ENCODE data around the gene PCSK6. TPM values are rescaled to one million over a fixed set of nuclear protein-coding genes. Genes with fewer than 3 reads are reported as not detected.
"Not testable (repeated sequence)": the region's sequence is repeated elsewhere in the genome, so short reads cannot be mapped to it uniquely, and the experiment has no call there.

Gene PCSK6
- total RNA-seq, 5 donors from 2014 or later (not counting 1 experiment from before 2014, with no cell fraction given) = 0.16 to 2.2 (median 1.3) TPM

DNA sequence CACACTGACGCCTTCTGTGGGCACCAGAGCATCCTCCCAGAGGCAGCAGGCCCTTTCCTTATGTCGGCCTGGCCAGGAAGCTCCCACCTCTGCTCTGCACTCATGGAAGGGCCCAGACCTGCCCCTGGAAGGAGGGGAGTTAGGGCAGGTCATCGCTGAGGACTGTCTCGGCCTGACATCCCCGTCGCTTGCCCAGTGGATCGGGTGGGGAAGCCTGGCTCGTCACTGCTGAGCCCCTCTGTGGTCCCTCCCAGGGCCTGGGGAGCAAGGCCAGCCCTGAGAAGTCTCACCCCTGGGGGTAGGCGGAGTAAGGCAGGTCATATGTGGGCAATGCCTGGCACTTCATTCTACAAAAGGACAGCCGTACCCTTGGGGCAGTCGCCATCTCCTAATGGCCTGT lies 131.6 kb downstream of the PCSK6 start:
- ChIA-PET POLR2A (no interaction called here), CTCF (no interaction called here)
- no peaks in the 10 kb centered on the region for H3K36me3 Mint-ChIP-seq
- Histone ChIP-seq H3K4me3 (ENCODE audit: control insufficient read depth in 1 of 2, extremely low read depth in 1 of 2, low read length in 1 of 2) (no peak overlapping the region), H3K27me3 (replicated peaks in 1 of 2; ENCODE audit: control insufficient read depth in 2 of 2, extremely low read depth in 1 of 2, insufficient read depth in 2 of 2, low read length in 1 of 2) (peaks cover 0 to 31% of the 10 kb centered on the region in 2 experiments), H3K36me3 (ENCODE audit: control insufficient read depth in 2 of 2, extremely low read depth in 1 of 2, insufficient read depth in 1 of 2, low read length in 1 of 2) (no peaks in the 10 kb centered on the region), H3K27ac (ENCODE audit: low read length) (no peak overlapping the region), H3K4me1 (ENCODE audit: control insufficient read depth in 1 of 2, extremely low read depth in 1 of 2, insufficient read depth in 2 of 2, low read length in 2 of 2) (no peaks in the 10 kb centered on the region), H3K9me3 (no peaks in the 10 kb centered on the region)
- WGBS (ENCODE audit: insufficient coverage) = 82% methylated on average over 8 of the region's 11 CpGs
- H3K27ac Mint-ChIP-seq = no peak overlapping the region
- peaks cover 0 to 1% (median 0%) of the 10 kb centered on the region in 3 donors for H3K4me1 Mint-ChIP-seq
- H3K27me3 Mint-ChIP-seq = peaks cover 14 to 21% of the 10 kb centered on the region in 2 donors
- ATAC-seq (replicated peaks in 1 of 4) = no peak
- H3K9me3 Mint-ChIP-seq = no peaks in the 10 kb centered on the region
- DNase-seq = no peak
- no peak overlapping the region for H3K4me3 Mint-ChIP-seq

DNA sequence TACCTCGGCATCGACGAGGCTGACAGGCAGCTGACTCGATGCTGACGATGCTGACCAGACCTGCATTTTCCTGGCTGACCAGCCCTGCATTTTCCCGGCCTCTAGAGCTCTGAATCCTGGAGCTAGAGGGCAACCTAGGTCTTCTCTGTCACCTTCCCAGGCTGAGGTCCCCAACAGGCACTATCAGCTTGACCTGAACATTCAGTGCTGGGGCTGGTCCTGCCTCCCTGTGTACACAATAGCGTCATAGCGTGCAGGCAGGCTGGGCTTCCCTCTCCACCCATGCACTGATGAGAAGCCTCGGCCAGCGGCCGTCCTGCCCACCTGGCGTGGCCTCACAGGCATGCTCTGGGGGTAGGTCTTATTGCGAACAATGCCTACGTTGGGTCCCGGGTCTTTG lies 132.2 kb downstream of the PCSK6 start:
- H3K27me3 Mint-ChIP-seq = peaks cover 15 to 23% of the 10 kb centered on the region in 2 donors
- POLR2A ChIA-PET = no interaction called here
- ATAC-seq (replicated peaks in 1 of 4) = no peak

DNA sequence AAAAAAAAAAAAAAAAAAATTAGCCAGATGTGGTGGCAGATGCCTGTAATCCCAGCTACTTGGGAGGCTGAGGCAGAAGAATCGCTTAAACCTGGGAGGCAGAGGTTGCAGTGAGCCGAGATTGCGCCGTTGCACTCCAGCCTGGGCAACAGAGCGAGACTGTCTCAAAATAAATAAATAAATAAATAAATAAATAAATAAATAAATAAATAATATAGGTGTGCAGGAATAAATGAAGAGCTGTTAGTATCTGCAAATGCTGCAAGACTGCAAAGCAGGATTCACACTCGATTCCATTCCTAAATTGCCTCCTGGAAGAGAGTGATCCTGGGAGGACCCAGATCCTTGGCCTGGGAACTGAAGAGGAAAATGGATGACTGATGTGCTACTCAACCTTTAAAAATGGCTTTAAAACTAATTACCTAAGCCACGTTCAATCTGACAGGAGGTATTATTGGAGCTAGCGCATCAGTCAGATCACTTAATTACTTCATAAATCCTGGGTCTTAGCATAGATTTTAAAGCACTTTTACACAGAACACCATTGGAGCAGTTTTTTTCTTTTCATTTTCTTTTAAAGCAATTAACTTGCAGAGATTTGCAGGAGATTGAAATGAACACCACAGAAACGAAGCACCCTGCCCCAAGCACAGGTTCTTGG lies 132.9 kb downstream of the PCSK6 start:
- ATAC-seq (replicated peaks in 1 of 4); DNase-seq; H3K9me3 Mint-ChIP-seq; H3K27ac Mint-ChIP-seq; CTCF ChIA-PET; H3K36me3 Mint-ChIP-seq; H3K9me3 ChIP-seq; H3K4me1 ChIP-seq (ENCODE audit: control insufficient read depth in 1 of 2, extremely low read depth in 1 of 2, insufficient read depth in 2 of 2, low read length in 2 of 2); H3K4me3 Mint-ChIP-seq; H3K36me3 ChIP-seq (ENCODE audit: control insufficient read depth in 2 of 2, extremely low read depth in 1 of 2, insufficient read depth in 1 of 2, low read length in 1 of 2); H3K4me1 Mint-ChIP-seq; H3K4me3 ChIP-seq (ENCODE audit: control insufficient read depth in 1 of 2, extremely low read depth in 1 of 2, low read length in 1 of 2); POLR2A ChIA-PET; H3K27ac ChIP-seq (ENCODE audit: low read length): not testable (repeated sequence)
- no CpG with 5 or more reads among the region's 9 CpGs for WGBS (ENCODE audit: insufficient coverage)
- peaks cover 0 to 26% of the 10 kb centered on the region in 2 experiments for H3K27me3 ChIP-seq (replicated peaks in 1 of 2; ENCODE audit: control insufficient read depth in 2 of 2, extremely low read depth in 1 of 2, insufficient read depth in 2 of 2, low read length in 1 of 2)
- peaks cover 15 to 24% of the 10 kb centered on the region in 2 donors for H3K27me3 Mint-ChIP-seq

More for the DNA sequence above, 132.2 kb downstream of the PCSK6 start:
- Mint-ChIP-seq H3K27ac (no peak overlapping the region), H3K4me3 (no peak overlapping the region), H3K36me3 (no peaks in the 10 kb centered on the region), H3K4me1 (peaks cover 0 to 1% (median 0%) of the 10 kb centered on the region in 3 donors), H3K9me3 (no peaks in the 10 kb centered on the region)
- peaks cover 0 to 29% of the 10 kb centered on the region in 2 experiments for H3K27me3 ChIP-seq (replicated peaks in 1 of 2; ENCODE audit: control insufficient read depth in 2 of 2, extremely low read depth in 1 of 2, insufficient read depth in 2 of 2, low read length in 1 of 2)
- H3K36me3 ChIP-seq (ENCODE audit: control insufficient read depth in 2 of 2, extremely low read depth in 1 of 2, insufficient read depth in 1 of 2, low read length in 1 of 2) = no peaks in the 10 kb centered on the region
- H3K9me3 ChIP-seq = no peaks in the 10 kb centered on the region
- no peaks in the 10 kb centered on the region for H3K4me1 ChIP-seq (ENCODE audit: control insufficient read depth in 1 of 2, extremely low read depth in 1 of 2, insufficient read depth in 2 of 2, low read length in 2 of 2)
- no peak overlapping the region for H3K4me3 ChIP-seq (ENCODE audit: control insufficient read depth in 1 of 2, extremely low read depth in 1 of 2, low read length in 1 of 2)
- 87% methylated on average over 12 of the region's 15 CpGs for WGBS (ENCODE audit: insufficient coverage)
- CTCF ChIA-PET = no interaction called here
- no peak overlapping the region for H3K27ac ChIP-seq (ENCODE audit: low read length)
- DNase-seq = no peak

DNA sequence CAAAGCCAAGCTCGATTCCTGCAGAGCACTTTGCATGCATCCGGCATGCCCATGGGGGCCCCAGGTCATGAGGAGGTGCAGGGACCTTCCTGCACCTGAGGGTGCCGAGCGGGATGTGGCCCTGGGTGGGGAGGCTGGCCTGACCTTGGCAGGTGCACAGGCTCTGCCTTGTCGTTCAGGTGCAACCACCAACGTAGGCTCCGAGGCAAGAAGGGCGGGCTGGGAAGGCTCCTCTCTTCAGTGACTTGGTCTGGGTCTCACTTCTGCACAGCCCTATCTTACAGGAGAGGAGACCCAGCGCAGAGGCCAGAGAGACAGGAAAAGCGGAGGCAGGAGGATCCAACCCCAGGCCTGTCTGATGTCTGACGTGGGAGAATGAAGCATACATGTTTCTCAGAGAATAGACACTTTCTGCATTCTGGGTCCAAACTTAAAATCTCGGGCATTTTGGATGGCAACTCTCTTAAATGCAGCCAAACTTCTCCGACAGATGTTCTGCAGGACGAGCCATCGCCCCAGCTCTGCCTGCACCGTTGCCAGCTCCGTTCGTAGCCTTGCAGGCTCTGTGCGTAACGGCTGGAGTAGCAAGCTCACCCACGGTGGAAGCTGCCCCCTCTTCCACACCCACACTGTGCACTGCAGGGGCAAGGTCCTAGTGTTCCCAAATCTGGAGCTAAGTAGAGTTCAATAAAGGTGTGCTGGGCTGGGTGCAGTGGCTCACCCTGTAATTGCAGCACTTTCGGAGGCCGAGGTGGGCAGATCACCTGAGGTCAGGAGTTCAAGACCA lies 133.6 kb downstream of the PCSK6 start:
- no peaks in the 10 kb centered on the region for H3K4me1 ChIP-seq (ENCODE audit: control insufficient read depth in 1 of 2, extremely low read depth in 1 of 2, insufficient read depth in 2 of 2, low read length in 2 of 2)
- H3K36me3 ChIP-seq (ENCODE audit: control insufficient read depth in 2 of 2, extremely low read depth in 1 of 2, insufficient read depth in 1 of 2, low read length in 1 of 2) = no peaks in the 10 kb centered on the region
- no peak for DNase-seq
- no peak overlapping the region for H3K4me3 ChIP-seq (ENCODE audit: control insufficient read depth in 1 of 2, extremely low read depth in 1 of 2, low read length in 1 of 2)
- no peaks in the 10 kb centered on the region for H3K9me3 ChIP-seq
- ATAC-seq (replicated peaks in 1 of 4) = no peak
- H3K27ac Mint-ChIP-seq = no peak overlapping the region
- no peak overlapping the region for H3K27ac ChIP-seq (ENCODE audit: low read length)
- H3K27me3 Mint-ChIP-seq = peaks cover 10 to 21% of the 10 kb centered on the region in 2 donors
- H3K4me1 Mint-ChIP-seq = no peaks in the 10 kb centered on the region
- CTCF ChIA-PET = no interaction called here
- no peaks in the 10 kb centered on the region for H3K36me3 Mint-ChIP-seq
- no peak overlapping the region for H3K4me3 Mint-ChIP-seq
- 82% methylated on average over 20 of the region's 23 CpGs for WGBS (ENCODE audit: insufficient coverage)
- H3K9me3 Mint-ChIP-seq = no peaks in the 10 kb centered on the region
- POLR2A ChIA-PET = interaction anchor here in 1 of 2 donors (0.6 kb wide), 1 partner anchor 384 kb away, joined by 5 read pairs; no protein-coding TSS in a partner anchor
- H3K27me3 ChIP-seq (replicated peaks in 1 of 2; ENCODE audit: control insufficient read depth in 2 of 2, extremely low read depth in 1 of 2, insufficient read depth in 2 of 2, low read length in 1 of 2) = peaks cover 0 to 26% of the 10 kb centered on the region in 2 experiments

DNA sequence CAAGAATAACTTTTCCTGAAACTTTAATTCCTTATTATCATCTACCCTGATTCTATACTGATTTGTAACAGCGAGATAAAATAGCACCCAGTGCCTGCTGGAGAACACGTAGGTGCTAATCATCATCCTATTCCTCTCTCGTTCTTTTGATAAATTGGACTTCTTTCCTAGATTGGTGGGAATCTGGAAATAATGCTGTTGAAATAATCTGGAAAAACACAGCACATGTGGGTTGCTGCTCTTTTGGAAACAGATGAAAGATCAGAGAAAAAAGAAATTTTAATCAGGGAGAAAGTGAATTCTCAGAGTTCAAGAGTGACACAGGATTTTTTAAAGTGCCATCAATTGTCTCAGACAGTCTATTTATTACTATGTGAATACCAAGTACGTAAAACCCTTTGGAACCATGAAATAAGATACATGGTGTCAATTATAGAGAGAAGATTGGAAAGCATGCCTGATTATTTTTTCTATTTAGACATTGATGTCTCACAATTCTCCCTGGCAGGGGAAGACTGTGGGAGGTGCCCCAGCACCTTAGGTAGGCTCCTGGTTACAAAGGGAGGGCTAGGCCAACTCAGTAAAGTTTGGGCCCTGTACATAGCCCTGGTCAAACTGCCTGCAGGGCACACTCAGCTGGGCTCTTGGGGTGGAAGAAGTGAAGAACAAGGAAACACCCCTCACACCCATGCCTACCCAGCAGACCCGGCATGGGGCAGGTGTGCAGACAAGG lies 134.4 kb downstream of the PCSK6 start:
- H3K27me3 ChIP-seq (replicated peaks in 1 of 2; ENCODE audit: control insufficient read depth in 2 of 2, extremely low read depth in 1 of 2, insufficient read depth in 2 of 2, low read length in 1 of 2) = peaks cover 0 to 29% of the 10 kb centered on the region in 2 experiments
- H3K4me1 Mint-ChIP-seq = no peaks in the 10 kb centered on the region
- no peaks in the 10 kb centered on the region for H3K9me3 ChIP-seq
- H3K27ac Mint-ChIP-seq = no peak overlapping the region
- WGBS (ENCODE audit: insufficient coverage) = 83% methylated on average over 1 of the region's 5 CpGs
- H3K27me3 Mint-ChIP-seq = peaks cover 10 to 21% of the 10 kb centered on the region in 2 donors
- POLR2A ChIA-PET = no interaction called here
- H3K36me3 ChIP-seq (ENCODE audit: control insufficient read depth in 2 of 2, extremely low read depth in 1 of 2, insufficient read depth in 1 of 2, low read length in 1 of 2) = no peaks in the 10 kb centered on the region
- H3K27ac ChIP-seq (ENCODE audit: low read length) = no peak overlapping the region
- no peak for DNase-seq
- no peak for ATAC-seq (replicated peaks in 1 of 4)
- no peaks in the 10 kb centered on the region for H3K4me1 ChIP-seq (ENCODE audit: control insufficient read depth in 1 of 2, extremely low read depth in 1 of 2, insufficient read depth in 2 of 2, low read length in 2 of 2)
- H3K4me3 ChIP-seq (ENCODE audit: control insufficient read depth in 1 of 2, extremely low read depth in 1 of 2, low read length in 1 of 2) = no peak overlapping the region
- no peaks in the 10 kb centered on the region for H3K36me3 Mint-ChIP-seq
- no peaks in the 10 kb centered on the region for H3K9me3 Mint-ChIP-seq
- H3K4me3 Mint-ChIP-seq = no peak overlapping the region
- CTCF ChIA-PET = no interaction called here

DNA sequence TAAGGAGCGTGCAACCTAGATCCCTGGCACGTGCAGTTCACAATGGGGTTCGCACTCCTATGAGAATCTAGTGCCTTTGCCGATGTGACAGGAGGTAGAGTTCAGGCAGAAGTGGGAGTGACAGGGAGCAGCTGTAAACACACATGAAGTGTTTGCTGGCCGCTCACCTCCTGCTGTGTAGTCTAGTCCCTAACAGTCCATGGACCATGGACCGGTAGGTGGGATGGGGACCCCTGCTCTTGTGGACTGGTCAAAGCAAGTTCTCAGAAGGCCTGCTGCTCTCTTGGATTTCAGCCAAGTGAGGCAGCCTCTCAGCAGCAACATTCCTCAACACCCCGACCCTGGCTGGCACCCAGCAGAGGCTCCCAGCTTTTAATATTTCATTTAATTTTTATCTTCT lies 136.3 kb downstream of the PCSK6 start:
- ATAC-seq (replicated peaks in 1 of 4) = no peak
- Histone ChIP-seq H3K27ac (ENCODE audit: low read length) (no peak overlapping the region), H3K4me1 (ENCODE audit: control insufficient read depth in 1 of 2, extremely low read depth in 1 of 2, insufficient read depth in 2 of 2, low read length in 2 of 2) (no peaks in the 10 kb centered on the region), H3K27me3 (replicated peaks in 1 of 2; ENCODE audit: control insufficient read depth in 2 of 2, extremely low read depth in 1 of 2, insufficient read depth in 2 of 2, low read length in 1 of 2) (peaks cover 0 to 37% of the 10 kb centered on the region in 2 experiments), H3K36me3 (ENCODE audit: control insufficient read depth in 2 of 2, extremely low read depth in 1 of 2, insufficient read depth in 1 of 2, low read length in 1 of 2) (no peaks in the 10 kb centered on the region), H3K9me3 (no peaks in the 10 kb centered on the region), H3K4me3 (ENCODE audit: control insufficient read depth in 1 of 2, extremely low read depth in 1 of 2, low read length in 1 of 2) (no peak overlapping the region)
- no peak overlapping the region for H3K27ac Mint-ChIP-seq
- no peaks in the 10 kb centered on the region for H3K9me3 Mint-ChIP-seq
- WGBS (ENCODE audit: insufficient coverage) = 90% methylated on average over 7 of the region's 7 CpGs
- POLR2A ChIA-PET = no interaction called here
- H3K36me3 Mint-ChIP-seq = no peaks in the 10 kb centered on the region
- peaks cover 14 to 24% of the 10 kb centered on the region in 2 donors for H3K27me3 Mint-ChIP-seq
- CTCF ChIA-PET = no interaction called here
- H3K4me1 Mint-ChIP-seq = no peaks in the 10 kb centered on the region
- no peak for DNase-seq
- no peak overlapping the region for H3K4me3 Mint-ChIP-seq
